HFFc6 (cell line): Measurements from ENCODE around the gene DNAJC1. TPM values are rescaled to one million over a fixed set of nuclear protein-coding genes. Genes with fewer than 3 reads are reported as not detected.

Experiments
- DNase-seq: peaks from one replicate; pipeline ENCODE4 v3.0.0-alpha.2; 2018
- H3K27ac Mint-ChIP-seq: 2 replicates; pipeline ENCODE4 v1.8.0; 2020; ENCODE audit warnings: mild to moderate bottlenecking, mixed read lengths
- H3K27me3 Mint-ChIP-seq: 2 replicates; pipeline ENCODE4 v1.8.0; 2021; ENCODE audit warnings: mild to moderate bottlenecking, moderate library complexity, mixed read lengths; ENCODE audit not compliant: insufficient read depth
- H3K36me3 Mint-ChIP-seq: 2 replicates; pipeline ENCODE4 v1.8.0; 2021; ENCODE audit warnings: low read depth, mixed read lengths
- H3K4me1 Mint-ChIP-seq: 2 replicates; pipeline ENCODE4 v1.8.0; 2020; ENCODE audit warnings: low read depth, mixed read lengths
- H3K4me3 Mint-ChIP-seq: 2 replicates; pipeline ENCODE4 v1.8.0; 2020; ENCODE audit warnings: mild to moderate bottlenecking, moderate library complexity, mixed read lengths
- H3K9me3 Mint-ChIP-seq: 2 replicates; pipeline ENCODE4 v1.8.0; 2020; ENCODE audit warnings: mild to moderate bottlenecking, mixed read lengths
- CTCF ChIP-seq: fragments of 200-600 bp; sonication (generic); IDR thresholded peaks from 2 replicates; pipeline ENCODE4 v1.5.0; 2021; ENCODE audit warnings: antibody characterized with exemption, mild to moderate bottlenecking
- total RNA-seq, 6 experiments: library from RNA; stranded (reverse); fragmentation: NEBNext Ultra II Directional; extraction: Animal tissue kit (Norgen Biotek cat#: 25700); gene quantifications; 2 replicates in 1 of 6; 3 replicates in 5 of 6; pipeline ENCODE4 v1.2.3, GENCODE V29; 2021

DNAJC1 gene
- total RNA-seq, 6 experiments from 2014 or later = 17.3 to 25.5 (median 17.9) TPM

- Mint-ChIP-seq H3K27ac (no peak overlapping the region), H3K4me3 (no peak overlapping the region), H3K4me1 (peaks cover 10% of the 10 kb centered on the region), H3K9me3 (no peaks in the 10 kb centered on the region), H3K27me3 (peaks cover 6% of the 10 kb centered on the region), H3K36me3 (peaks cover 30% of the 10 kb centered on the region)
- DNase-seq = no peak
- no peak for TF ChIP-seq CTCF
Measured at GRCh38 chr10:21737106-21737505, 266.4 kb downstream of the DNAJC1 start.

DNA sequence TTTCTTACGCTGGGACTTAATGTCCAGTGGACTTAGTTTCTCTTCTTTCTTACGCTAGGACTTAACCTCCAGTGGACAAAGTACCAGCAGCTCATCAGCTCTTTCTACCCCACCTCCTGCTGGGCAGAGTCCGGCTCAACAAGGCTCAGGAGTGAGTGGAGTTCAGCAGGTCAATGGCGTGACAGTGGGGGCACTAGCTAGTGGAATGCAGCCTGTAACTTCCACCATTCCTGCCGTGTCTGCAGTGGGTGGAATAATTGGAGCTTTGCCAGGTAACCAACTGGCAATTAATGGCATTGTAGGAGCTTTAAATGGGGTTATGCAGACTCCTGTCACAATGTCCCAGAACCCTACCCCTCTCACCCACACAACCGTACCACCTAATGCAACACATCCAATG, 269.8 kb downstream of the DNAJC1 start:
- no peak for DNase-seq
- H3K4me3 Mint-ChIP-seq = no peak overlapping the region
- no peaks in the 10 kb centered on the region for H3K9me3 Mint-ChIP-seq
- no peak for TF ChIP-seq CTCF
- H3K27ac Mint-ChIP-seq = peak overlapping the region; percentile 10; the same call in 1 of the 2 replicates
- peaks cover 23% of the 10 kb centered on the region for H3K4me1 Mint-ChIP-seq
- peaks cover 6% of the 10 kb centered on the region for H3K27me3 Mint-ChIP-seq
- peaks cover 26% of the 10 kb centered on the region for H3K36me3 Mint-ChIP-seq

GRCh38 chr10:21732067-21732772, 271.3 kb downstream of the DNAJC1 start:
- peaks cover 4% of the 10 kb centered on the region for H3K27me3 Mint-ChIP-seq
- H3K27ac Mint-ChIP-seq = no peak overlapping the region
- peaks cover 34% of the 10 kb centered on the region for H3K4me1 Mint-ChIP-seq
- H3K9me3 Mint-ChIP-seq = no peaks in the 10 kb centered on the region
- TF ChIP-seq CTCF = peak; percentile 94
- no peak overlapping the region for H3K4me3 Mint-ChIP-seq
- DNase-seq = peak; percentile 67
- peaks cover 26% of the 10 kb centered on the region for H3K36me3 Mint-ChIP-seq

DNA sequence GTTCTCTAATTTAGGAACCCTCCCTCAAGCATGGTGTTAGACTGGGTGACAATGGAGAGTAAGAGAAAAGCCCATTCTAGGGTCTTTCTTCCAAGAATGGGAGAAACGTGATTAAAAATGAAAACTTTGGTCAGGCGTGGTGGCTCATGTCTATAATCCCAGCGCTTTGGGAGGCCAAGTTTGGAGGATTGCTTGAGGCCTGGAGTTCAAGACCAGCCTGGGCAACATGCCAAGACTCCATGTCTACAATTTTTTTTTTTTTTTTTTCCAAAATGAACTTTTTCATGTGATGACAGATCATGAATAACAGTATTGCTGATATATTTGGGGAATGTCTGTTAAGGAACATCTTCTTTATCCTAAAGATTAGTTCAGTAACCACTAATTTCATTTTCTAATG, 274.9 kb downstream of the DNAJC1 start:
- Mint-ChIP-seq H3K27ac (no peak overlapping the region), H3K27me3 (no peaks in the 10 kb centered on the region; the same call in 1 of the 2 replicates), H3K9me3 (no peaks in the 10 kb centered on the region), H3K4me3 (no peak overlapping the region), H3K36me3 (peaks cover 10% of the 10 kb centered on the region), H3K4me1 (peaks cover 59% of the 10 kb centered on the region)
- no peak for TF ChIP-seq CTCF
- DNase-seq = no peak

DNA sequence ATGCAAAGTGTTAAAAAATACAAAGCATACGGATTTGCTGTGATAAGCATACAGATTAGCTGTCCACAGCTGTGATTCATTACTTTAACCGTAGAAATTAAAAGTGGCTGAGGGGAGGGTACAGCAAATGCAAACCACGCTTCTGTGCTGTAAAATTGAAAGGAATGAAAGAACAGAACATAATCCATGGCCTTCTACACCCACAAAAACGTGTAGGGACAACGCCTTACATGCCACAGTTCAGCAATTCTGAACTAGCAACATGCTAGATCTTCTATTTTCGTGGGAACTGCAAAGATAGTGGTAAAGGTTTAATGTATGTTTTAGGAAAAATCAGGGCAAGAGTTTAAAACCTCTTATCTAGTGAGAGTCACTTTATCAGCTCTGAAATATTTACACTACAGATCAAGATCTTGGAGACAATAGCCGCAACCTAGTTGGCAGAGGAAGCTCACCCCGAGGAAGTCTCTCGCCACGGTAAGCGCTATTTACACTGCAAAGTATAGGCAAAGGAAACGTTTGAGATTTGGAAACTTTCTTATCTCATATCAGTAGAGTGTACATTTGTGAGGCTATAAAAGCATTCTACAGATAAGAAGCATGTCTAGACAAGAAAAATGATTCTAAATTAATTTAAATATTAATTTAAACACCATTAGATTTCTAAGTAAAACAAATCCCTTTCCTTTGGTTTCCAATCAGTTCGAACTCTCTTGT, 275.9 kb downstream of the DNAJC1 start:
- H3K9me3 Mint-ChIP-seq = no peaks in the 10 kb centered on the region
- peaks cover 11% of the 10 kb centered on the region for H3K36me3 Mint-ChIP-seq
- DNase-seq = peak; percentile 8
- H3K4me3 Mint-ChIP-seq = peak overlapping the region; percentile 41
- peaks cover 68% of the 10 kb centered on the region for H3K4me1 Mint-ChIP-seq
- H3K27me3 Mint-ChIP-seq = no peaks in the 10 kb centered on the region; the same call in 1 of the 2 replicates
- no peak for TF ChIP-seq CTCF
- peak overlapping the region; percentile 38 for H3K27ac Mint-ChIP-seq
